Measurements from ENCODE around the gene SERPINC1. TPM values are rescaled to one million over a fixed set of nuclear protein-coding genes. Genes with fewer than 3 reads are reported as not detected.

The SERPINC1 gene
- total and polyA plus RNA-seq, 2 of the 13 experiments (the other 11 are each of a cell fraction or from before 2014, with no cell fraction given): 142 to 205 TPM

DNA sequence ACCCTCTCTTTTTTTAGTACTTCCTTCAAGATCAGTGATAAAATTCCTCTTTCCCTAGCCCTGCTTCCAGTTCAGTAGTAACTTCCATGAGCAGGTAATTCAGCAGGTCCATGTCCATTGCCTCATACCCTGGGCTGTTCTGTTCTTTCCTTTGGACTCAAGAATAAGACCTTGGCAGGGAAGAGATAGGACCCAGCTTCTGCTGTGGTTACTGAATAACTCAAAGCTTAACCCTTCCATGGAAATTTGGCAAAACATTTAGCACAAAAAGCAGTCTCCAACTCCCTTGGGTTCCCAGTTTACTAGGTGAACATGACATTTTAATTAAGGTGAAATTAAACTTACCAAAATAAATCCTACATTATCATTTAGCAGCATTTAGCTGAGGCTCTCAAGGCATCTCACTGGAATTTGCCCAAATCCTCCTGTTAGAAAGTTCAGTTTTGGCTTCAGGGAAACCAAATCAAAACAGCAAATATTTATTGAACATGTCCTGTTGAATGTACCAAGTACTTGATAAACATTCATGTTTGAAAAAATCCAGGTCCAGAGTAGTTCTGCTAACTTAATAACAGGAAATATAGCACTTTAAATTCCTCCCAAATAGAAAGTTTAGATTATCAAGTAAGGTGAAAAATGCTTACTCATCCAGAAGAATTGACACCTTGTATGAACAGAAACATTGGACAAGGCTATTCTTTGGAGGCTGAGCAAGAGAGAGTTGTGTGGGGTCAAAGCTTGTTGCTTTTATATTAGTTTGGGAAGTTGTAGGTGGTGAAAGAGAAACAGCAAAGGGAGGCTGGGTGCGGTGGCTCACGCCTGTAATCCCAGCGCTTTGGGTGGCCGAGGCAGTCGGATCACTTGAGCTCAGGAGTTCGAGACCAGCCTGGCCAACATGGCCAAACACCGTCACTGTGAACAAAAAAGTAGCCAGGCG lies 8.4 kb upstream of the SERPINC1 start (continued):
- TF ChIP-seq, protein P1, sequence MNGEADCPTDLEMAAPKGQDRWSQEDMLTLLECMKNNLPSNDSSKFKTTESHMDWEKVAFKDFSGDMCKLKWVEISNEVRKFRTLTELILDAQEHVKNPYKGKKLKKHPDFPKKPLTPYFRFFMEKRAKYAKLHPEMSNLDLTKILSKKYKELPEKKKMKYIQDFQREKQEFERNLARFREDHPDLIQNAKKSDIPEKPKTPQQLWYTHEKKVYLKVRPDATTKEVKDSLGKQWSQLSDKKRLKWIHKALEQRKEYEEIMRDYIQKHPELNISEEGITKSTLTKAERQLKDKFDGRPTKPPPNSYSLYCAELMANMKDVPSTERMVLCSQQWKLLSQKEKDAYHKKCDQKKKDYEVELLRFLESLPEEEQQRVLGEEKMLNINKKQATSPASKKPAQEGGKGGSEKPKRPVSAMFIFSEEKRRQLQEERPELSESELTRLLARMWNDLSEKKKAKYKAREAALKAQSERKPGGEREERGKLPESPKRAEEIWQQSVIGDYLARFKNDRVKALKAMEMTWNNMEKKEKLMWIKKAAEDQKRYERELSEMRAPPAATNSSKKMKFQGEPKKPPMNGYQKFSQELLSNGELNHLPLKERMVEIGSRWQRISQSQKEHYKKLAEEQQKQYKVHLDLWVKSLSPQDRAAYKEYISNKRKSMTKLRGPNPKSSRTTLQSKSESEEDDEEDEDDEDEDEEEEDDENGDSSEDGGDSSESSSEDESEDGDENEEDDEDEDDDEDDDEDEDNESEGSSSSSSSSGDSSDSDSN (CRISPR knock-in tag; IDR thresholded peaks at IDR 0.05): no peak
- TF ChIP-seq GTF3A (CRISPR knock-in tag; conservative IDR thresholded peaks at IDR 0.05) (no peak), ZNF644 (CRISPR knock-in tag; IDR thresholded peaks at IDR 0.05; ENCODE audit: low read depth) (0 out of 2 replicates have a peak, but pooled peaks have one; percentile 48), ZNF7 (CRISPR knock-in tag; IDR thresholded peaks at IDR 0.05) (no peak), ZNF773 (CRISPR knock-in tag; IDR thresholded peaks at IDR 0.05; ENCODE audit: borderline replicate concordance) (no peak), RFXAP (CRISPR knock-in tag; IDR thresholded peaks at IDR 0.05; ENCODE audit: borderline replicate concordance) (no peak), ZNF589 (CRISPR knock-in tag; conservative IDR thresholded peaks at IDR 0.05) (no peak), TCF12 (IDR thresholded peaks at IDR 0.05) (no peak), TCF12 (CRISPR knock-in tag; IDR thresholded peaks at IDR 0.05) (no peak), ZNF549 (CRISPR knock-in tag; IDR thresholded peaks at IDR 0.05) (no peak), ZFAT (CRISPR knock-in tag; conservative IDR thresholded peaks at IDR 0.05) (no peak), HCFC1 (IDR thresholded peaks at IDR 0.05; ENCODE audit: low read depth, low read length) (no peak), DNMT1 (CRISPR knock-in tag; IDR thresholded peaks at IDR 0.05) (no peak), MZF1 (CRISPR knock-in tag; IDR thresholded peaks at IDR 0.05; ENCODE audit: borderline replicate concordance) (no peak), PHF21A (CRISPR knock-in tag; IDR thresholded peaks at IDR 0.05) (no peak; the same call in 1 of the 2 replicates), KMT2A (CRISPR knock-in tag; IDR thresholded peaks at IDR 0.05) (no peak), TMF1 (CRISPR knock-in tag; IDR thresholded peaks at IDR 0.05; ENCODE audit: low read depth) (no peak)
- TF ChIP-seq, protein P2, sequence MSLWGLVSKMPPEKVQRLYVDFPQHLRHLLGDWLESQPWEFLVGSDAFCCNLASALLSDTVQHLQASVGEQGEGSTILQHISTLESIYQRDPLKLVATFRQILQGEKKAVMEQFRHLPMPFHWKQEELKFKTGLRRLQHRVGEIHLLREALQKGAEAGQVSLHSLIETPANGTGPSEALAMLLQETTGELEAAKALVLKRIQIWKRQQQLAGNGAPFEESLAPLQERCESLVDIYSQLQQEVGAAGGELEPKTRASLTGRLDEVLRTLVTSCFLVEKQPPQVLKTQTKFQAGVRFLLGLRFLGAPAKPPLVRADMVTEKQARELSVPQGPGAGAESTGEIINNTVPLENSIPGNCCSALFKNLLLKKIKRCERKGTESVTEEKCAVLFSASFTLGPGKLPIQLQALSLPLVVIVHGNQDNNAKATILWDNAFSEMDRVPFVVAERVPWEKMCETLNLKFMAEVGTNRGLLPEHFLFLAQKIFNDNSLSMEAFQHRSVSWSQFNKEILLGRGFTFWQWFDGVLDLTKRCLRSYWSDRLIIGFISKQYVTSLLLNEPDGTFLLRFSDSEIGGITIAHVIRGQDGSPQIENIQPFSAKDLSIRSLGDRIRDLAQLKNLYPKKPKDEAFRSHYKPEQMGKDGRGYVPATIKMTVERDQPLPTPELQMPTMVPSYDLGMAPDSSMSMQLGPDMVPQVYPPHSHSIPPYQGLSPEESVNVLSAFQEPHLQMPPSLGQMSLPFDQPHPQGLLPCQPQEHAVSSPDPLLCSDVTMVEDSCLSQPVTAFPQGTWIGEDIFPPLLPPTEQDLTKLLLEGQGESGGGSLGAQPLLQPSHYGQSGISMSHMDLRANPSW (CRISPR knock-in tag; IDR thresholded peaks at IDR 0.05; ENCODE audit: borderline replicate concordance): no peak
- TF ChIP-seq, protein P3, sequence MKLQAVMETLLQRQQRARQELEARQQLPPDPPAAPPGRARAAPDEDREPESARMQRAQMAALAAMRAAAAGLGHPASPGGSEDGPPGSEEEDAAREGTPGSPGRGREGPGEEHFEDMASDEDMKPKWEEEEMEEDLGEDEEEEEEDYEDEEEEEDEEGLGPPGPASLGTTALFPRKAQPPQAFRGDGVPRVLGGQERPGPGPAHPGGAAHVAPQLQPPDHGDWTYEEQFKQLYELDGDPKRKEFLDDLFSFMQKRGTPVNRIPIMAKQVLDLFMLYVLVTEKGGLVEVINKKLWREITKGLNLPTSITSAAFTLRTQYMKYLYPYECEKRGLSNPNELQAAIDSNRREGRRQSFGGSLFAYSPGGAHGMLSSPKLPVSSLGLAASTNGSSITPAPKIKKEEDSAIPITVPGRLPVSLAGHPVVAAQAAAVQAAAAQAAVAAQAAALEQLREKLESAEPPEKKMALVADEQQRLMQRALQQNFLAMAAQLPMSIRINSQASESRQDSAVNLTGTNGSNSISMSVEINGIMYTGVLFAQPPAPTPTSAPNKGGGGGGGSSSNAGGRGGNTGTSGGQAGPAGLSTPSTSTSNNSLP (IDR thresholded peaks at IDR 0.05; ENCODE audit: low read depth, low read length): no peak
- TF ChIP-seq, protein P4, sequence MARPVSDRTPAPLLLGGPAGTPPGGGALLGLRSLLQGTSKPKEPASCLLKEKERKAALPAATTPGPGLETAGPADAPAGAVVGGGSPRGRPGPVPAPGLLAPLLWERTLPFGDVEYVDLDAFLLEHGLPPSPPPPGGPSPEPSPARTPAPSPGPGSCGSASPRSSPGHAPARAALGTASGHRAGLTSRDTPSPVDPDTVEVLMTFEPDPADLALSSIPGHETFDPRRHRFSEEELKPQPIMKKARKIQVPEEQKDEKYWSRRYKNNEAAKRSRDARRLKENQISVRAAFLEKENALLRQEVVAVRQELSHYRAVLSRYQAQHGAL (CRISPR knock-in tag; IDR thresholded peaks at IDR 0.05; ENCODE audit: not compliant biosample characterization): no peak
- TF ChIP-seq, protein P5, sequence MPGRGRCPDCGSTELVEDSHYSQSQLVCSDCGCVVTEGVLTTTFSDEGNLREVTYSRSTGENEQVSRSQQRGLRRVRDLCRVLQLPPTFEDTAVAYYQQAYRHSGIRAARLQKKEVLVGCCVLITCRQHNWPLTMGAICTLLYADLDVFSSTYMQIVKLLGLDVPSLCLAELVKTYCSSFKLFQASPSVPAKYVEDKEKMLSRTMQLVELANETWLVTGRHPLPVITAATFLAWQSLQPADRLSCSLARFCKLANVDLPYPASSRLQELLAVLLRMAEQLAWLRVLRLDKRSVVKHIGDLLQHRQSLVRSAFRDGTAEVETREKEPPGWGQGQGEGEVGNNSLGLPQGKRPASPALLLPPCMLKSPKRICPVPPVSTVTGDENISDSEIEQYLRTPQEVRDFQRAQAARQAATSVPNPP (CRISPR knock-in tag; IDR thresholded peaks at IDR 0.05): no peak

Data from HepG2 (cell line).